ENCODE data around the gene ATP8A1. TPM values are rescaled to one million over a fixed set of nuclear protein-coding genes. Genes with fewer than 3 reads are reported as not detected.

The ATP8A1 gene
- total RNA-seq, 2 donors from 2014 or later: 15.2 to 24.7 TPM

DNA sequence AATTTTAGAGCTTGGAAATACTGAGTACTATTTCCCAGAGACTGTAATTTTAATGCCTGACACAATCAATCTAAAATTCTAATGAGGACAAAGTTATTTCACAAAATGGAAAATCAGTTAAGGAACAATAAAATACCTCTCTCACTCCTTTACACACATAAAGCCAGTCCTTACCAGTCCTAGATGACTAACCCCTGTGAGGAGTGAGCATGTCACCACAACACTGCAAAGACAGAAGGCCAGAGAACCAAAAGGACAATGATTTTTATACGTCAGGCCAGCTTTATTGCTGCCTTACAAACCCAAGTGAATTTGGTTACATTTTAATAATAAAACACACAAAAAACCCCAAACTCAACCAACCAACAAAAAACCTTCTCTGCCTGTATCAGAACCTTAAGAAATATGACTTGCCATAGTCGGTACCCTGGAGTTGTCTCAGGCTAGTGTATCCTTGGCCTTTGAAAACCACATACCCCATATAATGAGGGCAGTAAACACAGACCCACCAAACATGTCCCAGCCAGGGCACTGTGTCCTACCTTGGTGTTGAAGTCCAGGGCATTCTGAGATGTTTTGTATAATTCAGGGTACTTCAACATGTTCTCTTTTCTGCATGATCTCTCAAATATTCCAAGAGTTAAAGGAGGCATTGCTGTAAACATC lies 202.0 kb downstream of the ATP8A1 start:
- DNase-seq (ENCODE audit: low spot score): no peak
- TF ChIP-seq, protein P1, sequence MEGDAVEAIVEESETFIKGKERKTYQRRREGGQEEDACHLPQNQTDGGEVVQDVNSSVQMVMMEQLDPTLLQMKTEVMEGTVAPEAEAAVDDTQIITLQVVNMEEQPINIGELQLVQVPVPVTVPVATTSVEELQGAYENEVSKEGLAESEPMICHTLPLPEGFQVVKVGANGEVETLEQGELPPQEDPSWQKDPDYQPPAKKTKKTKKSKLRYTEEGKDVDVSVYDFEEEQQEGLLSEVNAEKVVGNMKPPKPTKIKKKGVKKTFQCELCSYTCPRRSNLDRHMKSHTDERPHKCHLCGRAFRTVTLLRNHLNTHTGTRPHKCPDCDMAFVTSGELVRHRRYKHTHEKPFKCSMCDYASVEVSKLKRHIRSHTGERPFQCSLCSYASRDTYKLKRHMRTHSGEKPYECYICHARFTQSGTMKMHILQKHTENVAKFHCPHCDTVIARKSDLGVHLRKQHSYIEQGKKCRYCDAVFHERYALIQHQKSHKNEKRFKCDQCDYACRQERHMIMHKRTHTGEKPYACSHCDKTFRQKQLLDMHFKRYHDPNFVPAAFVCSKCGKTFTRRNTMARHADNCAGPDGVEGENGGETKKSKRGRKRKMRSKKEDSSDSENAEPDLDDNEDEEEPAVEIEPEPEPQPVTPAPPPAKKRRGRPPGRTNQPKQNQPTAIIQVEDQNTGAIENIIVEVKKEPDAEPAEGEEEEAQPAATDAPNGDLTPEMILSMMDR (IDR thresholded peaks at IDR 0.05): no peak
- no peaks in the 10 kb centered on the region for H3K36me3 ChIP-seq
- ATAC-seq (ENCODE audit: insufficient number of reproducible peaks, low FRiP score, low read depth): no peak
- H3K4me1 ChIP-seq (ENCODE audit: control insufficient read depth in 1 of 2, low read depth in 2 of 2): no peaks in the 10 kb centered on the region
- H3K4me3 ChIP-seq: no peak overlapping the region
- no peaks in the 10 kb centered on the region for H3K27me3 ChIP-seq (replicated peaks; ENCODE audit: insufficient read depth)
- H3K27ac ChIP-seq: no peak overlapping the region
- H3K9me3 ChIP-seq: no peaks in the 10 kb centered on the region

GRCh38 chr4:42453612-42454011 lies 203.3 kb downstream of the ATP8A1 start:
- ATAC-seq (ENCODE audit: insufficient number of reproducible peaks, low FRiP score, low read depth): no peak
- Histone ChIP-seq H3K27ac (no peak overlapping the region), H3K27me3 (replicated peaks; ENCODE audit: insufficient read depth) (no peaks in the 10 kb centered on the region), H3K4me1 (ENCODE audit: control insufficient read depth in 1 of 2, low read depth in 2 of 2) (no peaks in the 10 kb centered on the region), H3K36me3 (no peaks in the 10 kb centered on the region), H3K4me3 (no peak overlapping the region), H3K9me3 (no peaks in the 10 kb centered on the region)
- no peak for DNase-seq (ENCODE audit: low spot score)
- TF ChIP-seq, protein P1 (IDR thresholded peaks at IDR 0.05): no peak

DNA sequence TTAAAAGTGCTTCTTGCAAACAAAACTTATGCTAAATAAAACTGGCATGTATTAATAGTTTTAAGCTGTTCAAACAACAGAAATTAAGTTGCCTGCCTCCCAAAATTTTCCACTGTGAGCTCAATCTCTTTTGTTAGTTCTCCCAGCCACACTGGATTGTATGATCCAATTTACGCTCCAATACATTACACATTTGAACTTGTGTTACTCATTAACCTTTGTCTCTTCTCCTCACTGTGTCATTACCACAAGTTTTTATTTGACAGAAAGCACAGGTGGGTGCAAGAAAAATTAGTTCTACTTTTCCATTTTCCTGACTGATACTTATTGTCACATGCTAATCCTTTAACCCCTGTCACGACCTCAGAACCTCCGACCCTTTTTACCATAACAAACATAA lies 204.1 kb downstream of the ATP8A1 start:
- TF ChIP-seq, protein P1 (IDR thresholded peaks at IDR 0.05): no peak
- H3K36me3 ChIP-seq: no peaks in the 10 kb centered on the region
- H3K4me3 ChIP-seq: no peak overlapping the region
- H3K4me1 ChIP-seq (ENCODE audit: control insufficient read depth in 1 of 2, low read depth in 2 of 2): no peaks in the 10 kb centered on the region
- DNase-seq (ENCODE audit: low spot score): no peak
- no peak for ATAC-seq (ENCODE audit: insufficient number of reproducible peaks, low FRiP score, low read depth)
- no peaks in the 10 kb centered on the region for H3K27me3 ChIP-seq (replicated peaks; ENCODE audit: insufficient read depth)
- H3K9me3 ChIP-seq: no peaks in the 10 kb centered on the region
- no peak overlapping the region for H3K27ac ChIP-seq

DNA sequence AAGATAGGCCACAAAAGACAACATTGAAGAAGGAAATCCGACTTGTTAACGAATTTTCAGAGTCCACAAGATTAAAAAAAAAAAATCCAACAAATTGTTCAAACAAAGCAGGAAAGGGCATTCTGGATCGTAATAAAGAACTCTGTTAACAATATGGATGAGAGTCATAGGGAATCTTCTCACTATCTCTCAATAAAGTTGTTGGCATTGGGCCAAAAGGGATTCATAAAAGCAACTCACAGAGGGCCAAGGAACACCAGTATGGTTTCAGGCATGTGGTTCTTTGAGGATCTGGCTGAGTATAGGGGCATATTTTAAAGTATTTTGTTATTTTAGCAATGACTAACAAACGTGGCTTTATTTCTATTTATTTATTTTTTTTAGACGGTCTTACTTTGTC lies 210.1 kb downstream of the ATP8A1 start:
- H3K9me3 ChIP-seq: no peaks in the 10 kb centered on the region
- H3K27me3 ChIP-seq (replicated peaks; ENCODE audit: insufficient read depth): no peaks in the 10 kb centered on the region
- TF ChIP-seq, protein P1 (IDR thresholded peaks at IDR 0.05): no peak
- H3K27ac ChIP-seq: no peak overlapping the region
- ATAC-seq (ENCODE audit: insufficient number of reproducible peaks, low FRiP score, low read depth) (no peak), DNase-seq (ENCODE audit: low spot score) (no peak)
- no peaks in the 10 kb centered on the region for H3K4me1 ChIP-seq (ENCODE audit: control insufficient read depth in 1 of 2, low read depth in 2 of 2)
- no peak overlapping the region for H3K4me3 ChIP-seq
- no peaks in the 10 kb centered on the region for H3K36me3 ChIP-seq

- H3K4me1 ChIP-seq (ENCODE audit: control insufficient read depth in 1 of 2, low read depth in 2 of 2): no peaks in the 10 kb centered on the region
- DNase-seq (ENCODE audit: low spot score): no peak
- no peak for ATAC-seq (ENCODE audit: insufficient number of reproducible peaks, low FRiP score, low read depth)
- TF ChIP-seq, protein P1 (IDR thresholded peaks at IDR 0.05): no peak
- no peak overlapping the region for H3K4me3 ChIP-seq
- no peaks in the 10 kb centered on the region for H3K27me3 ChIP-seq (replicated peaks; ENCODE audit: insufficient read depth)
- no peaks in the 10 kb centered on the region for H3K9me3 ChIP-seq
- H3K27ac ChIP-seq: no peak overlapping the region
- no peaks in the 10 kb centered on the region for H3K36me3 ChIP-seq
Observed at GRCh38 chr4:42445038-42445437, 211.9 kb downstream of the ATP8A1 start.

Measured in thoracic aorta (tissue), 2 donors.